ENCODE results near the gene RCE1.
A peak's percentile ranks its signal among the peaks of the same experiment; 100 is the strongest.

RCE1 gene

GRCh38 chr11:66870616-66871520 lies 27.6 kb downstream of the RCE1 start:
- no peak for DNase-seq

GRCh38 chr11:66871521-66871901 lies 28.3 kb downstream of the RCE1 start:
- no peak for DNase-seq

- DNase-seq = peak in 1 of 2 donors; percentile 12
These were observed 31.0 kb downstream of the RCE1 start for GRCh38 chr11:66874232-66874631.

- DNase-seq = no peak
These were observed 32.1 kb downstream of the RCE1 start for GRCh38 chr11:66875378-66875777.

- no peak for DNase-seq
These were observed 34.5 kb downstream of the RCE1 start for GRCh38 chr11:66877588-66878385.

GRCh38 chr11:66878474-66878873 lies 35.2 kb downstream of the RCE1 start:
- no peak for DNase-seq

- no peak for DNase-seq
These were observed 35.8 kb downstream of the RCE1 start for GRCh38 chr11:66879000-66879399.

GRCh38 chr11:66879583-66879982 lies 36.3 kb downstream of the RCE1 start:
- DNase-seq = no peak

- DNase-seq = no peak
These were observed 36.8 kb downstream of the RCE1 start for GRCh38 chr11:66879999-66880398.

- no peak for DNase-seq
These were observed 37.5 kb downstream of the RCE1 start for GRCh38 chr11:66880496-66881450.

- no peak for DNase-seq
These were observed 38.2 kb downstream of the RCE1 start for GRCh38 chr11:66881451-66881835.

- no peak for DNase-seq
These were observed 38.7 kb downstream of the RCE1 start for GRCh38 chr11:66881927-66882452.

- no peak for DNase-seq
These were observed 39.3 kb downstream of the RCE1 start for GRCh38 chr11:66882561-66883015.

- peak; percentile 55 to 62 for DNase-seq
These were observed 40.0 kb downstream of the RCE1 start for GRCh38 chr11:66883016-66883965.

GRCh38 chr11:66884443-66884842 lies 41.2 kb downstream of the RCE1 start:
- DNase-seq = no peak

- DNase-seq = no peak
These were observed 42.2 kb downstream of the RCE1 start for GRCh38 chr11:66885469-66885868.

GRCh38 chr11:66885950-66886440 lies 42.8 kb downstream of the RCE1 start:
- no peak for DNase-seq

GRCh38 chr11:66886671-66887221 lies 43.5 kb downstream of the RCE1 start:
- no peak for DNase-seq

- DNase-seq = no peak
These were observed 44.3 kb downstream of the RCE1 start for GRCh38 chr11:66887526-66887925.

GRCh38 chr11:66888282-66888681 lies 45.0 kb downstream of the RCE1 start:
- DNase-seq = no peak

- no peak for DNase-seq
These were observed 46.7 kb downstream of the RCE1 start for GRCh38 chr11:66889960-66890359.

All from inflammatory macrophage (primary cell).